Measurements from ENCODE around the gene GLYATL1.

The GLYATL1 gene, protein sequence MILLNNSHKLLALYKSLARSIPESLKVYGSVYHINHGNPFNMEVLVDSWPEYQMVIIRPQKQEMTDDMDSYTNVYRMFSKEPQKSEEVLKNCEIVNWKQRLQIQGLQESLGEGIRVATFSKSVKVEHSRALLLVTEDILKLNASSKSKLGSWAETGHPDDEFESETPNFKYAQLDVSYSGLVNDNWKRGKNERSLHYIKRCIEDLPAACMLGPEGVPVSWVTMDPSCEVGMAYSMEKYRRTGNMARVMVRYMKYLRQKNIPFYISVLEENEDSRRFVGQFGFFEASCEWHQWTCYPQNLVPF

GRCh38 chr11:58939277-58939676 lies at the start of gene GLYATL1:
Gene GLYATL1, plus strand, starts transcription at chr11:58939488. Its CDS starts 7,600 bp downstream, at chr11:58947088.
- no peak for DNase-seq

DNA sequence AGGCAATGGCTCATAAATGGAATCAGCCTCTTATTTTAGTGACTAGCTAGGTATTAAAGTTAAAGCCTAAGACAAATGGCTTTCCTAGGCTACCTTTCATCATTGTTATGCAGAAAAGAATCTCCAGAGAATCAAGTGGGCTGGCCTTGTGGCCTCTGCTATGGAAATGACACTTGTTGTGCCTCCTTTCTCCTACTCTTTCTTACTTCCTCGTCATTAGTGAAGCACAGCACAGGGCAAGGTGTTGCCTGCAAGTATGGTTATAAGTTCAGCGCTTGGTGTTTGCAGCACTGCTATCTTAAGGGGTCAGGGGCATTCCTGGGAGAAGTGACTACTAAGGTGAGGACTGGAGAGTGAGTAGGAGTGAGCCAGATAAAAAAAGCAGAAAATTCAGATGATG lies 45.4 kb upstream of the GLYATL1 start:
- DNase-seq: no peak

GRCh38 chr11:58898106-58898505 lies 41.2 kb upstream of the GLYATL1 start:
- DNase-seq: no peak

GRCh38 chr11:58900479-58901420 lies 38.5 kb upstream of the GLYATL1 start:
- DNase-seq: peak; percentile 75

DNA sequence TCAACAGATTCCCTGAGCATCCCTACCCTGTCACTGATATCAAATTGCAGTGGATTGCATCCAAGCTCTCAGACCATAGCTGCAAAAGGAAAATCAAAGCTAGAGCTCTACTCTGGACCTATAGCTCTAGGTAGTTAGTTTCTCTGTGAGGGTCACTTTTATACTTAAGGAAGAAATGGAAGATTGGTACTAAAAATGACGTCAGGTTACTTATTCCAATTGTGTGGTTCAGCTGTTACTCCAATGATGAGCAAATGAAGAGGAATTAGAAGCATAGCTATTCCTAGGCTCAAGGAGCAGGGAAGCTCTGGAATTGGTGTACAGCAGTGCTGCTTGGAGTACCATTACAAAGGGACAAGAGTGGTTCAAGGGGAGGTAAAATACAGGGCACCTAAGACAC lies 36.4 kb upstream of the GLYATL1 start:
- DNase-seq: no peak

- DNase-seq: no peak
These were observed 34.1 kb upstream of the GLYATL1 start for GRCh38 chr11:58905011-58905720.

DNA sequence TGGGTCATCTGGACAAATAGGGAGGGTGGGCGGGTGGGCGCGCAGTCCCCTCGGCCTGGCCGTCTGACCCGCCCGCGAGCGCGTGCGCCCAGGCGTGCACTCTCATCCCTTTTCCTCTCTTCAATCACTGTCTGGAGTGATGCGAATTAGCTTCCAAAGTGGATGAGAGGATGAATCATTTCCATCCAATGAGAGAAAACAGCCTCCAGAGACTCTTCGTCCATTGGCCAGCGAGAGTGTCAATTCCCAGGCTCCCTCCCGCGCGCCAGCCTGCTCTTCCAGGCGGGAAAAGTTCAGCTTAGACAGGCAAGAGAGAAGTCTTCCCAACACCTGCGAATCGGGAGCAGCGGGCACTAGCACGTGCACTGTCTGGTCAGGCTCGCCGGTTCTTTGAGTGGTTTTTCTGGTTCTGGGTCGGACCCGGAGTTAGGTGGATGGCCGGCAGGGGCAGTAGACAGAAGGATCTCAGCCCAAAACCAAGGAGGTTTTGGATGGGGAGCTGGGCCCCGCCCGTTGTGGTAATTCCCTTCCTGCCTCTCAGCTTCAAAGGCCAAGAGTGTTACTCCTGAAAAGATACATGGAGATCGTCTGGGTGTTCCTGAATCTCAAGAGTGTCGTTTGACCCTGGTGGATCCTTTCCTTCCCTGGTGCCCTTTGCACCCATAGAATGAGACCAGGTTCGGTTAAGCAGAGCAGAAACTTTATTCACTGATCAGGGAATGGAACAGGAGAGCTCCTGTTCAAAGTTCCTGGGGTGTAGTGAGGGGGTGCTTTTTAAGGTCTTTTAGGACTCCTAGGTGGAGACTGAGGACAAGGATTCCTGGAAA lies 33.4 kb upstream of the GLYATL1 start:
- peak; percentile 7 for DNase-seq

- DNase-seq: no peak
These were observed 31.5 kb upstream of the GLYATL1 start for GRCh38 chr11:58907780-58908179.

- DNase-seq: no peak
These were observed 27.2 kb upstream of the GLYATL1 start for GRCh38 chr11:58912124-58912523.

DNA sequence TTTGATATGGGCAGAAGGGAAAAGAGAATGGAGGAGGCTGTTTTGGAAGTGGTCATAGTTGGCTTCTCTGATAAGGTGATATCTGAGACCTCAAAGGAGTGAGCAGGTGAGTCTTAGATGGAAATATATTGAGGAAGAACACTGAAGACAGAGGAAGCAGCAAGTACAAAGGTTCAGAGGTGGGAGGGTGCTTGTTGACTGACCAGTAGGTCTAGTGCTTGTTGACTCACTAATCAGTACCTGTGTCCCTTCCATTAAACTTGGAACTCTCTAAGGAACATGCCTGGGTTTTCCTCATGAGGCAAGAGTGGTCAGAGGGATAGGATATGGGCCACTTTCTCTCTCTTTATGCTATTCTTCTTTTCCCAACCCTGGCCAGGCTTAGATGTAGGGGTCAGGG lies 25.6 kb upstream of the GLYATL1 start:
- no peak for DNase-seq

DNA sequence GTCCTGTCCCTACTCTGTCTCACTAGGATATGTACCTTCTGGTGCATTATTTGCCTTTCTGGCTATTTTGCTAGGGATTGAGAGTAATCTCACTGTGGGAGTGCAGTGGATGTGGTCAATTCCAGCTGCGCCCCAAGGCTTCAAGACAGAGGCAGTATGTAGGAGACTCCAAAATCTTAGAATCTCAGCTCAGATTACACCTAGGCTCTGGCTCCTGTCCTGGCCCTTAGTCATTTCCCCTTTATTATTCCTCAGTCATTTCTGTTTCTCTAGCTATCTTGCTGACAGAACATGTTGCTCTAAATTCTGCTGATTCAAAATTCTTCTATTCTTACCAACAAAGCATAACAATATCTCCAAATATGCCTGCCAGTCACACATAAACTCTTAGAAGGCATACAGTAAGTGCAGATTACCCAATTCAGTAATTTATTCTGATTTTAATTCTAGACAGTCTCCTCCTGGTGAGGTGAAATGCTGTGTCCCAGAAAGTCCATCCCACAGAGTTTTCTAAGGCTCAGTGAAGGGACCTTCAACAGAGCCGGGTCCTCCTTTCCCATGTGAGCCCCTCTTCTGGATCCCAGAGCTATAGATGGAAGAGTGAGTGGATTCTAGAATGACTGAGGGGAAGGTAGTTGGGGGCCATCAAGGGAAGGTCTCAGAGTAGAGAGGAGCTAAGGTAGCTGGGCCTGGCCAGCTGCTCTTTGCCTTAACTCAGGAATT lies 24.3 kb upstream of the GLYATL1 start:
- DNase-seq: no peak

GRCh38 chr11:58916637-58917036 lies 22.7 kb upstream of the GLYATL1 start:
- no peak for DNase-seq

DNA sequence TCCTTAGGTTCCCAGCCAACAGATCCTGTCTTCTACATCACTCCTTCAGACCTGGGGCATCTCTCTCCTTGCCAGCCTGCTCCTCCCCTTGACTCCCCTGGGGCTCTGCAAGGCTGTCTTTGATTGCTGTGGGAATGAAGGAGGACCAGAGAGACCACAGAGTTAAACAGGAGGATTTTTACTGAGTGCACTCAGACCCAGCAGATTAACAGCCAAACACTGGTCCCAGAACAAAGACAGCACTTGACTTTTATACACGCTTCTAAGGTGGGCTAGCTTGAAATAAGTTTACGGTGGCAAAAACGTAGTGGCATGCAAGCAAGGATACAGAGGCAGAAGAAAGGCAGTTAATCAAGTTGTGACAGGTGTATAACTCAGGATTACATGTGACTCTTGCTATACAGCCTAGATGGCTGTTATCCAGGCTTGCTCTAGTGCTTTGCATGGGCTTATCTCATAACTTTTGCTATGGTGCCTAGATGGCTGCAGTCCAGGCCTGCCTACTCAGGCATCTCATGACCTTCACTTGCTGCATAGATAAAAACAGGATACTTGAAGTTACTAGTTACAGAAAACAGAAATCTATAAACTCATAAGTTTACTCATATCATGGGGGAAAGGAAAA lies 22.0 kb upstream of the GLYATL1 start:
- no peak for DNase-seq

GRCh38 chr11:58919561-58919960 lies 19.7 kb upstream of the GLYATL1 start:
- no peak for DNase-seq

GRCh38 chr11:58919980-58920379 lies 19.3 kb upstream of the GLYATL1 start:
- no peak for DNase-seq

GRCh38 chr11:58921778-58922390 lies 17.4 kb upstream of the GLYATL1 start:
- no peak for DNase-seq

GRCh38 chr11:58922479-58922878 lies 16.8 kb upstream of the GLYATL1 start:
- DNase-seq: no peak

DNA sequence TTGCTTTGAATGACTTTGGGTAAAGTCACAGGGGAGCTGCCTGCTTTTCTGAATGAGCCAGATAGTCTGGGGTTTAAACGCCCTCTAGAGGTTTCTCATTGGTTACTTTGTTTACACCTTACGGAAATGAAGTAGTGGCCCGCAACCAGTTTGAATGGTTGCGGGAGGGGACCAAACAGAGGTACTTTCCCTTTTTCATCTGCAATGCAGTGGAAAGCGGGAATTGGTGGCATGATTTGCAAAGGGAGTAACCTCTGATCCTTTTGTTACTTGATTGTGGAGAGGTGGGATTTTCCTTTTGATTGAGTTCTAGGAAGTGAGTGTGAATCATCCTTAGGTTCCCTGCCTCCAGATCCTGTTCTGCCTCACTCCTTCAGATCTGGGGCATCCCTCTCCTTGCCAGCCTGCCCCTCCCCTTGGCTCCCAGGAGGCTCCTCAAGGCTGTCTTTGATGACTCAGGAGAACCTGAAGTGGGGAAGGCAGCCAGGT lies 15.9 kb upstream of the GLYATL1 start:
- DNase-seq: peak; percentile 21

- DNase-seq: no peak
These were observed 15.1 kb upstream of the GLYATL1 start for GRCh38 chr11:58924230-58924629.

- DNase-seq: no peak
These were observed 13.0 kb upstream of the GLYATL1 start for GRCh38 chr11:58926251-58926650.

GRCh38 chr11:58926695-58927094 lies 12.6 kb upstream of the GLYATL1 start:
- no peak for DNase-seq

Data from activated CD4-positive, alpha-beta T cell treated with anti-CD3 and anti-CD28 coated beads for 48 hours (primary cell).